ENCODE measurements around the gene STX3. TPM values are rescaled to one million over a fixed set of nuclear protein-coding genes. Genes with fewer than 3 reads are reported as not detected.
"Not testable (repeated sequence)": the region's sequence is repeated elsewhere in the genome, so short reads cannot be mapped to it uniquely, and the experiment has no call there.

STX3 gene
- total RNA-seq, 1 donor from 2014 or later = 86.3 TPM

GRCh38 chr11:59787816-59788215 lies 32.6 kb downstream of the STX3 start:
- peak; percentile 45 to 84 for DNase-seq (ENCODE audit: low read depth in 2 of 2)

GRCh38 chr11:59791639-59792038 lies 36.5 kb downstream of the STX3 start:
- DNase-seq (ENCODE audit: low read depth in 2 of 2) = no peak

GRCh38 chr11:59792507-59792906 lies 37.3 kb downstream of the STX3 start:
- DNase-seq (ENCODE audit: low read depth in 2 of 2) = no peak

GRCh38 chr11:59794417-59794816 lies 39.2 kb downstream of the STX3 start:
- no peak for DNase-seq (ENCODE audit: low read depth in 2 of 2)

- no peak for DNase-seq (ENCODE audit: low read depth in 2 of 2)
These were observed 45.3 kb downstream of the STX3 start for GRCh38 chr11:59800390-59801025.

GRCh38 chr11:59801160-59801706 lies 46.1 kb downstream of the STX3 start:
- peak in 1 of 2 donors; percentile 29 for DNase-seq (ENCODE audit: low read depth in 2 of 2)

- DNase-seq (ENCODE audit: low read depth in 2 of 2) = peak; percentile 79 to 85
These were observed 46.9 kb downstream of the STX3 start for GRCh38 chr11:59801981-59802638.

GRCh38 chr11:59802639-59803176 lies 47.5 kb downstream of the STX3 start:
- DNase-seq (ENCODE audit: low read depth in 2 of 2) = peak; percentile 69 to 82

GRCh38 chr11:59804061-59804460 lies 48.9 kb downstream of the STX3 start:
- DNase-seq (ENCODE audit: low read depth in 2 of 2) = no peak

- peak in 1 of 2 donors; percentile 19 for DNase-seq (ENCODE audit: low read depth in 2 of 2)
These were observed 52.0 kb downstream of the STX3 start for GRCh38 chr11:59807047-59807610.

- peak; percentile 85 to 88 for DNase-seq (ENCODE audit: low read depth in 2 of 2)
These were observed 55.2 kb downstream of the STX3 start, which contains the start of gene MRPL16 for GRCh38 chr11:59810189-59810910. Gene MRPL16 (minus strand): TSS chr11:59810778. CDS start chr11:59810658, 120 bp downstream.

GRCh38 chr11:59810911-59811259 lies 55.7 kb downstream of the STX3 start:
- no peak for DNase-seq (ENCODE audit: low read depth in 2 of 2)

GRCh38 chr11:59812220-59812619 lies 57.0 kb downstream of the STX3 start:
- no peak for DNase-seq (ENCODE audit: low read depth in 2 of 2)

- no peak for DNase-seq (ENCODE audit: low read depth in 2 of 2)
These were observed 58.2 kb downstream of the STX3 start for GRCh38 chr11:59813364-59813763.

- DNase-seq (ENCODE audit: low read depth in 2 of 2) = no peak
These were observed 58.8 kb downstream of the STX3 start for GRCh38 chr11:59814021-59814420.

GRCh38 chr11:59815754-59816153 lies 60.6 kb downstream of the STX3 start:
- DNase-seq (ENCODE audit: low read depth in 2 of 2) = no peak

GRCh38 chr11:59816434-59816833 lies 61.3 kb downstream of the STX3 start:
- DNase-seq (ENCODE audit: low read depth in 2 of 2) = not testable (repeated sequence)

GRCh38 chr11:59818572-59818971 lies 63.4 kb downstream of the STX3 start:
- DNase-seq (ENCODE audit: low read depth in 2 of 2) = no peak

- DNase-seq (ENCODE audit: low read depth in 2 of 2) = peak; percentile 78 to 86
These were observed 67.9 kb downstream of the STX3 start for GRCh38 chr11:59822989-59823566.

GRCh38 chr11:59829358-59829757 lies 74.2 kb downstream of the STX3 start:
- no peak for DNase-seq (ENCODE audit: low read depth in 2 of 2)

GRCh38 chr11:59833602-59834001 lies 78.4 kb downstream of the STX3 start:
- DNase-seq (ENCODE audit: low read depth in 2 of 2) = no peak
